Urothelium cell line (cell line): ENCODE results near the gene RSRP1.
A peak's percentile ranks its signal among the peaks of the same experiment; 100 is the strongest.
"Not testable (repeated sequence)": the region's sequence is repeated elsewhere in the genome, so short reads cannot be mapped to it uniquely, and the experiment has no call there.

Source experiments
- DNase-seq: peaks from one replicate; pipeline ENCODE4 v3.0.0; 2011; ENCODE audit warnings: low spot score, mixed read lengths
- FAIRE-seq: peaks from 2 replicates; lab custom pipeline; 2011; peaks lifted over from hg19 to GRCh38; lab: Jason Lieb, UNC

The RSRP1 gene, protein sequence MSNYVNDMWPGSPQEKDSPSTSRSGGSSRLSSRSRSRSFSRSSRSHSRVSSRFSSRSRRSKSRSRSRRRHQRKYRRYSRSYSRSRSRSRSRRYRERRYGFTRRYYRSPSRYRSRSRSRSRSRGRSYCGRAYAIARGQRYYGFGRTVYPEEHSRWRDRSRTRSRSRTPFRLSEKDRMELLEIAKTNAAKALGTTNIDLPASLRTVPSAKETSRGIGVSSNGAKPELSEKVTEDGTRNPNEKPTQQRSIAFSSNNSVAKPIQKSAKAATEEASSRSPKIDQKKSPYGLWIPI

DNA sequence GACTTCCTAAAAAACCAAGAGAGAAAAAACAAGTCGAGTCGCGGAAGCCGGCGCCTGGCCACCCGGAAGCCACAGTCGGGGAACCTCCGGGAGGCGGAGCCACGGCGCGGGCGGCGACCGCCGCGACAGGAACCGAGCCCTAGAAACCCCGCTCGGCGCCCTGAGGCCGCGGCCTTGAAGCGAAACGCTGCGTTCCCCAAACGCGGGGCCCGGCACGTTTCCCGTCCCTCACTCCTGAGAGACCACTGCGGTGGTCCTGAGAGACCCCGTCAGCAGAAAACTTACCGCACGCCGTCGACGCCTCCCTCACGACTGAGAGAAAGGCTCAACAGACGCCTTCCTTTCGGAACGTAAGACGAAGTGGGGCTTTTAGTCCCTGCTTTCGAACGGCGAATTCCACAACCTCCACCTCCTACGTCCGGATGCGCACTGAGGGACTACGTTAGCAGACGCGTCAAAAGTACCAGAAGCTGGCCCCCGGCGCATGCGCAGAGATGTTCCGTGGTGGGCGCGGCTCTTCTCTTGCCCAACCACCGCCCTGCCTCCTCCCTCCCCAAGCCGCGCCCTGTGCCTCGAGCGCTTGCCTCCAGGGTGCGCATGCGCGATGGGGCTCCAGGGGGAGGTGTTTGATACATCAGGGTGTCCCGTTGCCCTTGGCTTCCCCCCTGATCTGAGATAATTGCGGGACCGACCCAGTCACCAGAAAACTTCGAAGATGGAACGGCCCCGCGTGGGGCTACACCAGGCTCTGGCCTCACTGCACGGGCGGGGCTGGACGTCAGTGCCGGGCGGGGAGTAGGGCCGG is at the start of gene RSRP1:
TSS of gene RSRP1 (minus strand) at position 431 of the 805 bp plus-strand sequence. CDS start 491 bp downstream, outside the sequence.
- FAIRE-seq: peak; percentile 9
- peak; percentile 100 for DNase-seq

DNA sequence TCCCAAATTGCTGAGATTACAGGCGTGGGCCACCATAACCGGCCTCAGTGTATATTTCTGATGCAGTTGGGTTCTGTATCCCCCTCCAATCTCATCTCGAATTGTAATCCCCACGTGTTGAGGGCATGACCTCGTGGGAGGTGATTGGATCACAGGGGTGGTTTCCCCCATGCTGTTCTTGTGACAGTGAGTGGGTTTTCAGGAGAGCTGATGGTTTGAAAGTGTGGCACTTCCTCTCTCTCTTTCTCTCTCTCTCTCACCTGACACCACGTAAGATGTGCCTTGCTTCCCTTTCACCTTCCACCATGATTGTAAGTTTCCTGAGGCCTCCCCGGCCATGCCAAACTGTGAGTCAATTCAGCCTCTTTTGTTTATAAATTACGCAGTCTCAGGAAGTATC is 49.2 kb upstream of the RSRP1 start:
- FAIRE-seq, DNase-seq: not testable (repeated sequence)

DNA sequence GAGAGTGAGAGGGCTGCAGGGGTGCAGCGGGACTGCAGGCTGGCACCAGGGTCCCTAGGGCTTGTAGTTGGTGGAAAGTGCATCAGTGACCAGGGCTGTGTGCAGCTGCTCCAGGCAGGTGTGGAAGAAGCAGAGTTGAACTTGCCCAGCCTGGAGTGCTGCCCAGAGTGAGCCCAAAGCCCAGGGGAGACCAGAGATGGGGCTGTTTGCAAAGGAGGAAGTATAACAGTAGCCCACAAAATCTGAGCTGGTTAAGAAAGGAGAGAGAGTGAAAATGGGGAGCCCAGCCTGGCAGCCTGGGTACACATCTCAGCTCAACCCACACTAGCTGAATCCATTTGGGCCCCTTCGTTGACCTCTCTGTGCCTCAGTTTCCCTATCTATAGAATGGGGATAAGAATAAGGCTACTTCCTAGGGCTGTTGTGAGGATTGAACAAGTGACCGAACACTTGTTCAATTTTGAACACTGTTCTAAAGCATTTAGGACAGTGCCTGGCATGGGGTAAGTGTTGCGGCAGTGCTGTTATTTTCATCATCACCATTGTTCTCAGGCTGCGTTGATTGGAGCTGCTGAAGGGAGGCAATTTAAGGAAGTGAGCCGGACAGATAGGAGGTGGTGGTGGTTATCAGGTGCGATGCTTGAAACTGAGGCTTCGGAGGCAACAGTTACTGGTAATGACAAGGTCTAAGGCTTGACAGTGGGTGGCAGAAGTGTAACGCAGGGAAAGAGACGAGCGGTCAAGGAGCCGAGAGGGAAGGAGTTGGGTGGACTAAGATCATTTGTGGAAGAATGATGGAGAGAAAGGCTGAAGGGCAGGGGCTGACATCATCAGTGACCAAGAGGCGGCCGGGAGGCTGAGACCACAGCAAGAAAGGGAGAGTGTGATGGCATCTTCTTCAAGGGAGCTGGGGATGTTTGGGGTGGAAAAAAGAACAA is 47.9 kb upstream of the RSRP1 start:
- peak; percentile 96 for FAIRE-seq
- not testable (repeated sequence) for DNase-seq

DNA sequence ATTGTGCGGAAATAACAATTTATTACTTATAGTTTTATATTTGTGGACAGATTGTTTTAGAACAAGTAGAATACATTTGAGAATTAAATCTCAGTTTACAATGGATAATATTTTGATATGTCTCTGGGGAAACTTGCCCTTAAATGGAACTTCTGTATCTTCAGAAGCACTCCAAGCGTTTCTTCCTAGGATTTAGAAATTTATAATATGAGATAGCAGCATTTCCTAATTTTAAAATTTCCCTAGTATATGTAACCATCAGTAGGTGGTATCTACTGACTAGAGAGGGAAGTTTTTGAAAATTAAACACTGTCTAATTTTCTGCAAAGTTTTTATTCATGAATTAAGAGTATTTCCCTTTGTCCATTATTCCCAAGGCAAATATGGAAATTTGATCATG is 46.2 kb upstream of the RSRP1 start:
- FAIRE-seq, DNase-seq: not testable (repeated sequence)

DNA sequence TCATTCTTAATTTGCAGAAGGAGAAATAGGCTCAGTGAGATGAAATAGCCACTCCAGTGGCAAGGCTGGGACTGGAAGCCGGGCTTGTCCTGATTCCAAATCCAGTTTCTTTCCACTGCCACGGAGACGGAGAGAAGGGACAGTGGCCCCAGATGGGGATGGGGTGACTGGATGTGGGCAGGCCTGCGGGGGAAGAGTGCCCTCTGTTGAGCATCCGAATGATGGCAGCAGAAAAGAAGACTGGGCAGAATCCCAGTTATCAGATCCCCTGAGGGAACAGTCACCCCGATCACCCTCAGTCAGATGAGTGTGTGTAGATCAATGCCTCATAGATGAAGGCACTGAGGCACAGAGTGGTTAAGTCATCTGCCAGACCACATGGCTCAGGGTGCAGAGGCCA is 42.8 kb upstream of the RSRP1 start:
- DNase-seq: not testable (repeated sequence)
- FAIRE-seq: peak; percentile 46

DNA sequence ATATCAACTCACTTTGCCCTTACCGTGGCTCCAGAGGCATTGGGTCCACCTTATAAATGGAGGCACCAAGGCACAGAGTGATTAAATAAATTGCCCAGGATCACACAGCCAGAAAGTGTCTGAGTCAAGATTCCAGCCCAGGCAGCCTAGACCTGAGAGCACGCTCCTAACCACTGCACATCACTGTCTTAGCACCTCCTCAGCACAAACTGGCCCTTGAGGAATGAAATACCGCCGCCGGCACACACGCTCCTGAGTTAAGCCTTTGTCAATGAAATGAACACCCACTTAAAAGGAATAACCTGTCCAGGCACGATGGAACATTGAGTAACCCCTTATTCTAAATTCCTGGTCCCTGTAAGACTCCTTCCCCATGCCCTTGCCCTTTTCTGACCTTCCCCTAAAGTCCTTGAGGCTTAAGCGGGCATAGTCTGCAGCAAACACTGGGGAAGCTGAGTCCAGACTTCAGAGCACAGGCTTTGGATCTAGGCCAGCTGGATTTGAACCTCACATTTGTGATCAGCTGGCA is 41.4 kb upstream of the RSRP1 start:
- not testable (repeated sequence) for DNase-seq, FAIRE-seq

DNA sequence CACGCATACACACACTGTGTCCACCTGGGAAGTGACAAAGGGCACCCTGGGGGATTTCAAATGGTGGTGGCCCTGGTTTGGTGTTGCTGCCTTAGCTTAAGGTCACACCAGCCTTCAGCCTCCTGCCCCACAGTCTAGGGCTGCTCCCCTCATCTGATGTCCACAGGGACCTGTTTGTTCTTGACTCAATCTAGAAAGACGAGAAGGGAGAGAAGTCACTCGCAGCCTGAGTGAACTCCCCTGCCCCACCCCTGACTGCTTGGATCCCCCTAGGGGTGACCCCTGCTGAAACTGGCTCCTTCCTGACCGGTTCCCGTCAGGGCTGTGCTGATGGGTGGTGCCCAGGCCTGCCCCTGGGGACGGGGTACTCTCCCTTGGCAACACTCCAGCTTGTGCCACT is 39.9 kb upstream of the RSRP1 start:
- DNase-seq, FAIRE-seq: not testable (repeated sequence)

DNA sequence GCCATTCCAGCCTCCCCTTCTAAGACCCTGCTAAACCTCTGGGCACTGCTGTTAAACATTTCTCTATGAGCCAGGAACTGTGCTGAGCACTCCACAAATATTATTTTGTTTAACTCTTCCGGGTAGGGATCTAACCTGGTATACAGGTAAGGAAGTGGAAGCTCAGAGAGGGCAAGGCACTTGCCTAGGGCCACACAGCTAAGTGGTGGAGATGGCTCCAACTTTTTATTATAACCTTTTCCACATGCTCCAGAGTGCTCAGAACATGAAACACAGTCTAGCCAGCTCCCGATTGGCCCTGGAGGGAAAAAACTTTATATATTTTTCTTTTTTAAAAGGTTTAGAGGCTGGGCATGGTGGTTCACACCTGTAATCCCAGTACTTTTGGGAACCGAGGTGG is 38.6 kb upstream of the RSRP1 start:
- FAIRE-seq: not testable (repeated sequence)

DNA sequence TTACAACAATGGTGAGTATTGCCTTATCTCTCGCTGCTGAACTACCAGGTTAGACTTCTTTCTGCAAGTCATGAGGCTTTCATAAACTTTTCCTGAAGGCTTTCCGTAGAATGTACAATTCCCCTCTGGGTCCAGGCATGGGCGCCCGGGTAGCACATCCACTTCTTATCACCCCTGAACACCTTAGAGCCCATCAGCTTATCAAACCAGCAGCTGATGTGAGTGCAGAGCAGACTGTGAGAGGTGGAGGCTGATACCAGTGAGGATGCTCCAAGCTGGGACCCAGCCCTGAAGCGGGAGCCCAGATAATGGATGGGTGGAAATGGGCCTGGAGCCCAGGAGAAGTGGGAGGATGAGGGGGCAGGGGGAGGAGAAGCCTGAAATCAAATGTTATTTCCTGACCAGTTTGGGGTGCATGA is 32.4 kb upstream of the RSRP1 start:
- not testable (repeated sequence) for FAIRE-seq, DNase-seq

More for the DNA sequence above, 38.6 kb upstream of the RSRP1 start:
- DNase-seq: not testable (repeated sequence)

DNA sequence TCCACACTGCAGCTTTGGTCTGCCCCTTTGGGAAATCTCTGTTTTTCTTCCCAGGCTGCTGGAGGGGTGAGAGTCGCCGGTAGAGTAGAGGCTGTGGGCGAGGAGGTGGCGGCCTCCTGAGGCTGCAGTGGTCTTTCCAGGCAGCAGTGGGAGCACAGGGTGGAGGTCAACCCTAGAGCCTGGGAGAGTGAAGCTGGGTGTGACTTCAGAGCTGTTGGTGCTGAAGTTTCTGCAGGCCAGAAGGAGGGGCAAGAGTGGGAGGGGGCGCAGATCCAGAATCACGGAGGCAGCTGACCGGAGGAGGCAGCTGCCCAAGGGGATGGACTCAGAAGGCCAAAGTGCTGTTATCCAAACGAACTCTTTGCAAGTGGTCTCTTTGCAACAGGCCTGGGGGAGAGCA is 31.5 kb upstream of the RSRP1 start:
- FAIRE-seq, DNase-seq: not testable (repeated sequence)

DNA sequence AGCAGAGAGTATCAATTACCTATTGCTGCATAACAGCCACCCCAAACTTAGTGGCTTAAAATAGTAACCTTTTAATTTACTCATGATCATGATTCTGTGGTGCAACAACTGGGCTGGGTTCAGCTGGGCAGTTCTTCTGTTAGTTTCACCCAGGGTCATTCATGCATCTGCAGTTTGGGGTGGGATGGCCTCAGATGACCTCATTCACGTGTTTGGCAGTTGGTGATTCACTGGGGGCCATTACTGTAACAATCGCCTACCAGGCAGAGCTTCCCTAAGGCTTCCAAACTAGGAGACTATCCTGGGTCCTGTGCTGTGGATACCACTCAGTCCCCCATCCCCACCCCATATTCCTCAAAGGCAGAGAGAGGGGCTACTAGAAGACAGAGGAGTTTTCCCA is 31.1 kb upstream of the RSRP1 start:
- DNase-seq: not testable (repeated sequence)

DNA sequence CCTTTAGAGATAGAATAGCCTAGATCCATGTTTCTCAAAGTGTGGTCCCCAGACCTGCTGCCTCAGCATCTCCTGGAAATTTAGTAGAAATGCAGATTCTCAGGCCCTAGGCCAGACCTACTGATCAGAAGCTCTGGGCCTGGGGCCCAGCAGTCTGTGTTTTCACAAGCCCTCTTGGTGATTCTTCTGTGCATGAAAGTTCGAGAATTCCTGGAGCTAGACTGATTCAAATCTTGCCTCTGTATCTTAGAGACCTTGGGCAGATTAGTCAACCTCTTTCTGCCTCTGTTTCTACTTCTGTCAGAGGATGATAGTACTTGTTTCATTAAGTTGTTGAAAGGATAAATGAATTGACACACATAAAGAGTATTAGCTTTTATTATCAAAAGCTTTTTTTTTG is 30.0 kb upstream of the RSRP1 start:
- DNase-seq, FAIRE-seq: not testable (repeated sequence)

More for the DNA sequence above, 31.1 kb upstream of the RSRP1 start:
- peak; percentile 63 for FAIRE-seq

DNA sequence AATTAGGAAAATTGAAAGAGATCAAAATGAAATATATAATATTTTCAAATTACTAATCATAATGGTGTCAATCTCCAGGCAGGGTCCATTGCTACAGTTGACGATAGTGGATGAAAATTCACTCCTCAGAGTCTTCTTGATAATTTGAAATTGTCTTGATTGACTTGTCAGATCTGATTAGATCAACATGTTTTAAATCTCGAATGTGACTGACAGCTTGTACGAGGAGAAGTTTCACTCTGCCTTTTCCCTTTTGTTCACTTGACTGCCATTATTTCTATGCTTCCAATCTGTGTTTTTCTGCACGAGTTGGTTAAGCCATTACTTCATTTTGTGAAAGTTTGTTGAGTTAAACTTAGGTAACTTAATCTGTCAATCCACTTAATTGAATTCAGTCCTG is 28.4 kb upstream of the RSRP1 start:
- not testable (repeated sequence) for FAIRE-seq, DNase-seq

DNA sequence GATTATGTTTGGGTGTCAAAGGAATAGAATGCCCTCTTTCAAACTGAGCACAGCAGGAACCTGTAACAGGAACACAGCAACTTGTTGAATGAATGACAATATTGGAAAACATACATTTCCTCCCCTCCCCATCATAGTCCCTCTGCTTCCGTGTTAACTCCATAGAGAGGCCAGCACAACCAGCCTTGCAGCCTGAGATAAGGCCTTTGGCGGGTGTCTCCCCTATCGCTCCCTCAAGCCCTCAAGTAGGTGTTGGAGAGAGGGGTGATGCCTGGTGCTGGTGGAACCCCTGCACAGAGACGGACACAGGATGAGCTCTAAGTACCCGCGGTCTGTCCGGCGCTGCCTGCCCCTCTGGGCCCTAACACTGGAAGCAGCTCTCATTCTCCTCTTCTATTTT is 25.0 kb upstream of the RSRP1 start, which contains the start of gene RHD:
TSS of gene RHD (plus strand) at position 272 of the 400 bp plus-strand sequence. CDS start at position 311, 39 bp downstream.
- not testable (repeated sequence) for FAIRE-seq

DNA sequence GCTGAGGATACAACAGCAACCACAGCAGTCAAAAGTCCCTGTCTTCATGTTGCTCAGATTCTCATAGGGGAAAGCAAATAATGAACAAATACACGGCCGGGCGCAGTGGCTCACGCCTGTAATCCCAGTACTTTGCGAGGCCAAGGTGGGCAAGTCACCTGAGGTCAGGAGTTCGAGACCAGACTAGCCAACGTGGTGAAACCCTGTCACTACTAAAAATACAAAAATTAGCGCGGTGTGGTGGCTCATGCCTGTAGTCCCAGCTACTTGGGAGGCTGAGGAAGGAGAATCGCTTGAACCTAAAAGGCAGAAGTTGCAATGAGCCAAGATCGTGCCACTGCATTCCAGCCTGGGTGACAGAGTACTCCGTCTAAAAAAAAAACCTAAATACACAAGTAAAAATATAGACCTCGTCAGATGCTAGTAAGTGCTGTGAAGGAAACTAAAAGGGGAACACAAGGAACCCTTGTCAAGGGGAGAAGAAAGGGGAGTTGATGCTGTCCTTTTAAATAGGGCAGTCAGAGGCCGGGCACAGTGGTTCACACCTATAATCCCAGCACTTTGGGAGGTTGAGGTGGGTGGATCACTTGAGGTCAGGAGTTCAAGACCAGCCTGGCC is 21.0 kb upstream of the RSRP1 start:
- not testable (repeated sequence) for DNase-seq, FAIRE-seq

More for the DNA sequence above, 25.0 kb upstream of the RSRP1 start, which contains the start of gene RHD:
- not testable (repeated sequence) for DNase-seq

DNA sequence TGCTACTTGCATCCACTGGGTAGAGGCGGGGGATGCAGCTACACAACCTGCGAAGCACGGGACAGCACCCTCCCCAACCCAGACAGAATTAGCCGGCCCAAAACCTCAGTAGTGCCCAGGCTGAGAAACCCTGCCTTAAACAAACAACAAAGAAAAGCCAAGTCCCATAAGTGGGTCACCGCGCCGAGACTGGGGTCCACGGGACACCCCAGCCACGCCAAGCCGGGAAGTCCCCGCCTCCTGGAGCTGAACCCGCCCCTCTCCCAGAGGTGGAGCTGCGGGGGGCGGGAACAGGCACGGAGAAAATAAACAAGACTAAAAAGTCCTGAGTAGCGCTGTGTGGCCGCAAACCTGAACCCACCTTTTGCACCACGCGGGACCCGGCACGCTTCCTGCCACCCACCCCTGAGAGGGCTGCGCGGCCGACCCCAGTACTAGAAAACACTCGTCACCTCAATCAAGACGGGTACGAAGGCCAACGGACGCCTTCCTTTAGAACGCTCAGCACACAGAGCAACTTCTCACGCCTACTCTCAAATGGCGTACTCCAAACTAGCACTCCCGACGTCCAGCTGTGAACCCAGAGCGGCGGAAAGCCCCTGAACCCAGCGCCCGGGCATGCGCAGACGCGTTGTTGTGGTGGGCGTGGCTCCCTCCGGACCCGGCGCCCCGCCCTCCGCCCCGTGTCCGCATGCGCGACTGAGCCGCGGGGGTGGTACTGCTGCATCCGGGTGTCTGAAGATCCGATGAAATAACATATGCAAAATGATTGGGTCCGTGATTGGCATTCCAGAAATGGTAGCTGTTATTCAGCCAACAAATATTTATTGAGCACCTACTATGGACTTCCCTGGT is 20.3 kb upstream of the RSRP1 start:
- DNase-seq (peak; percentile 84), FAIRE-seq (peak; percentile 98)

DNA sequence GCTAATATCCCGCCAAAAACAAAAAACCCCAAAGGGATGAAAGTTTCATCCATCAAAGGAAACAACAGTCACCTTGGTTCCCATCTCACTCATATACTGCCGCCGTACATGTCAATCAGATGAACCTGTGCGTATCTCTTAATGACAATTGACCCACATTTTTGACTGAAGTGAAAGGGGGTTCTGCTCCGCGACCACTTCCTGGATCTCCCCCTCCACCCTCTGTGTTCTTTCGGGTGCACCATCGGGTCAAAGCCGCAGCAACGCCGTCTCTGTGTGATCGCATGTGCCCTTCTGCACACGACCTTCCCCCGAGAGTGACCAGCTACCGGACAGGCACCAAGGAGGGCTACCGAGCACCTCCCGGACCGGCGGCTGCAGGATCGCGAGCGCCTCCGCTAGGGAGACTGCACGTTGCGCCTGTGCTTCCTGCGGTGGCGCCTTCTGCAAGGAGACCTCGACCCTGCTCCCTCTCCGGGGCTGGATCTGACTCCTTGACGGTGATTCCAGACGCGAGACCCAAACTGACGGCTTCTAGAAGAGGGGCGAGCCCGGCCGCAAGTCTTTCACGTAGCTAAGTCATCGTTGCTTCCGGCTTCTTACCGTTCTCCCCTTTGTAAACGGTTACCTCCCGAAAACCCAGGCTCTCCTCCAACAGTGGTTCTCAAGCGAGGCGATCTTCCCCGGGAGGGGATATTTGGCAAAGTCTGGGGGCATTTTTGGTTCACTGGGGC is 19.5 kb upstream of the RSRP1 start:
- peak; percentile 71 for FAIRE-seq
- DNase-seq: not testable (repeated sequence)

DNA sequence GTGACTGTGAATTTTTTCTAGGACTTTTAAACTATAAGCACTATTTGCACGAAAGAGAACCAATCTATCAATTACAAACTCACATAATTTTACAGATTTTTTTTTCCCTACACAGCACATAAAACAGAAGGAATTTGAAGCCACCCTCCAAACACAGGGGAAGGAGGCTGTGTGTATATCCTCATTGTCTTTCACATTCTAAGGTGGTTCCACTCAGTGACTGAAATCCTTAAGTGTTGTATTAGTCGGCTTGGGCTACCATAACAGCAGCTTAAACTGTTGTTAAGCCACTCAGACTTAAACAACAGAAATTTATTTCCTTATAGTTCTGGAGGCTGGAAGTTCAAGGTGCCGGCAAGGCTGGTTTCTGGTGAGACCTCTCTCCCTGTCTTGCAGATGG is 13.1 kb upstream of the RSRP1 start:
- not testable (repeated sequence) for DNase-seq, FAIRE-seq
